ENCODE measurements around the gene ZNF205.

DNA sequence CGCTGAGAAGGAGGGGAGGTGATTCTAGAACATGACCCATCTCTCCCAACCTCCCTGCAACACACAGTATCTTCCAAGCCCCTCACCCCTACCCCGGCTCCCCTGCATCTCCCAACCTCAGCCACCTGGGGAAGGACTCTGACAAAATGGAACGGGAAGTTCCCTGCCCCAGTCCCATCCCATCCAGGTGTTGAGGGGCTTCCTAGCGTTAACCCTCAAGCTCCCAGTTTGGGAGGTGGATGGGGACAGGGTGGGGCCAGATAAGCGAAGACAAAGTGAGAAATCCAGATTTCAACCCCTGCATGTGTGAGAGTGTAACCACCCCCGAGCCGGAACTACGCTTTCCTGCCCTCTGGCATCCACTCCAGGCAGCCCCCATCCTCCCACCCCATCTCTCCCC lies 15.1 kb upstream of the ZNF205 start:
- TF ChIP-seq, protein P1, sequence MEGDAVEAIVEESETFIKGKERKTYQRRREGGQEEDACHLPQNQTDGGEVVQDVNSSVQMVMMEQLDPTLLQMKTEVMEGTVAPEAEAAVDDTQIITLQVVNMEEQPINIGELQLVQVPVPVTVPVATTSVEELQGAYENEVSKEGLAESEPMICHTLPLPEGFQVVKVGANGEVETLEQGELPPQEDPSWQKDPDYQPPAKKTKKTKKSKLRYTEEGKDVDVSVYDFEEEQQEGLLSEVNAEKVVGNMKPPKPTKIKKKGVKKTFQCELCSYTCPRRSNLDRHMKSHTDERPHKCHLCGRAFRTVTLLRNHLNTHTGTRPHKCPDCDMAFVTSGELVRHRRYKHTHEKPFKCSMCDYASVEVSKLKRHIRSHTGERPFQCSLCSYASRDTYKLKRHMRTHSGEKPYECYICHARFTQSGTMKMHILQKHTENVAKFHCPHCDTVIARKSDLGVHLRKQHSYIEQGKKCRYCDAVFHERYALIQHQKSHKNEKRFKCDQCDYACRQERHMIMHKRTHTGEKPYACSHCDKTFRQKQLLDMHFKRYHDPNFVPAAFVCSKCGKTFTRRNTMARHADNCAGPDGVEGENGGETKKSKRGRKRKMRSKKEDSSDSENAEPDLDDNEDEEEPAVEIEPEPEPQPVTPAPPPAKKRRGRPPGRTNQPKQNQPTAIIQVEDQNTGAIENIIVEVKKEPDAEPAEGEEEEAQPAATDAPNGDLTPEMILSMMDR (IDR thresholded peaks at IDR 0.05): no peak
- TF ChIP-seq EP300 (IDR thresholded peaks at IDR 0.05) (no peak), POLR2AphosphoS5 (IDR thresholded peaks at IDR 0.05) (no peak), POLR2A (IDR thresholded peaks at IDR 0.05) (no peak)
